ENCODE data around the gene NOS1AP. TPM values are rescaled to one million over a fixed set of nuclear protein-coding genes. Genes with fewer than 3 reads are reported as not detected.
A peak's percentile ranks its signal among the peaks of the same experiment; 100 is the strongest.

Gene NOS1AP
- total and polyA plus RNA-seq, 9 of the 15 experiments (the other 6 are each of a cell fraction or from before 2014, with no cell fraction given): 0.07 to 1.5 (median 0.22) TPM

DNA sequence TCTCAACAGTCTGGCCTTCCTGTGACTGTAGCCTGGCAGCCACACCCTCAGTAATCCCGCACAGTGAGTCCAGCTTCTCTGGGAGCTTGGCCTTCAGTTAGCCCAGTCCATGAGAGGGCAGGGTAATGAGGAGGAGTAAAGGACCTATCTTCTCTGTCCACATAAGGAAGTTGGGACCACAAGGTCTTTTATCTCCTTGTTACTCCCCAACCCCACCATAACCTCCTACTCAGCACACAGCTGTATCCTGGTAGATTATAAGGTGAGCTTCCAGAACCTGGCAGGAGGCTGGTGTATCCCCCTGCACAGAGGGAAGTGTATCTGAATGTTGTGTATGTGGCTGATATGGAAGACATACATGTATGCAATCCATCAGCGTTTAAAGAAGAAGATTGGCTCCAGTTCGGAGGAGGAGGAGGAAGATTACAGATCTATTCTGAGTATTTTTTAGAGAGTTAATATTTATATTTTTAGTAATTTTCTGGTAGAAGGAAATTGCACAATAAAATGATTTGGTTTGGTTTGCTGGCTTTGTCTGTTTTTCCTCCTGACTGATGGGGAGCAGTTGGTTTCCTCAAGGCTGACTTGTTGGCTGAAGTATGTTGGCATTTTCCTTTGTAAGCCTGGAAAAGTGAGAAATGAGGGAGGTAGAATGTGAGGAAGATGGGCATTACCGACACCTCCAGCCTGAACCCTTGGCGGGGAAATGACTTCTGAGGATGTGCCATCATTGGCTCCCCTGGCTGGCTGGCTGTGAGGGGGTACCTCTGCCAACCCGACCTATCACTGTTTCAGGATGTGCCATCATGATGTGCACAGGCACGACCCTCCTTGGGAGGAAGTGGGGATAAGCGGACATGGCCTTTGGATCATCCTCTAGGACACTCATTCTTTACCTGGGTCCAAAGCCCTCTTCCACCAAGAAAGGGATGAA is 317.1 kb downstream of the NOS1AP start (continued):
- TF ChIP-seq HDAC6 (IDR thresholded peaks at IDR 0.05; ENCODE audit: low read depth, low read length): no peak
- TF ChIP-seq, protein P1, sequence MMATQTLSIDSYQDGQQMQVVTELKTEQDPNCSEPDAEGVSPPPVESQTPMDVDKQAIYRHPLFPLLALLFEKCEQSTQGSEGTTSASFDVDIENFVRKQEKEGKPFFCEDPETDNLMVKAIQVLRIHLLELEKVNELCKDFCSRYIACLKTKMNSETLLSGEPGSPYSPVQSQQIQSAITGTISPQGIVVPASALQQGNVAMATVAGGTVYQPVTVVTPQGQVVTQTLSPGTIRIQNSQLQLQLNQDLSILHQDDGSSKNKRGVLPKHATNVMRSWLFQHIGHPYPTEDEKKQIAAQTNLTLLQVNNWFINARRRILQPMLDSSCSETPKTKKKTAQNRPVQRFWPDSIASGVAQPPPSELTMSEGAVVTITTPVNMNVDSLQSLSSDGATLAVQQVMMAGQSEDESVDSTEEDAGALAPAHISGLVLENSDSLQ (IDR thresholded peaks at IDR 0.05): peak; percentile 33
- no peak for TF ChIP-seq COPS2 (conservative IDR thresholded peaks at IDR 0.05)
- no peak for TF ChIP-seq SIN3B (IDR thresholded peaks at IDR 0.05; ENCODE audit: low read depth)
- TF ChIP-seq MGA (IDR thresholded peaks at IDR 0.05): no peak
- no peak for TF ChIP-seq ZNF12 (CRISPR knock-in tag; IDR thresholded peaks at IDR 0.05)
- TF ChIP-seq MTA1 (IDR thresholded peaks at IDR 0.05; ENCODE audit: borderline replicate concordance): peak; percentile 61; the same call in 1 of the 2 replicates
- no peak for TF ChIP-seq ILK (tag; IDR thresholded peaks at IDR 0.05; ENCODE audit: borderline replicate concordance, low read depth)
- TF ChIP-seq SETDB1 (IDR thresholded peaks at IDR 0.05; ENCODE audit: low read length): no peak
- no peak for TF ChIP-seq ZNF184 (CRISPR knock-in tag; IDR thresholded peaks at IDR 0.05)
- TF ChIP-seq, protein P2, sequence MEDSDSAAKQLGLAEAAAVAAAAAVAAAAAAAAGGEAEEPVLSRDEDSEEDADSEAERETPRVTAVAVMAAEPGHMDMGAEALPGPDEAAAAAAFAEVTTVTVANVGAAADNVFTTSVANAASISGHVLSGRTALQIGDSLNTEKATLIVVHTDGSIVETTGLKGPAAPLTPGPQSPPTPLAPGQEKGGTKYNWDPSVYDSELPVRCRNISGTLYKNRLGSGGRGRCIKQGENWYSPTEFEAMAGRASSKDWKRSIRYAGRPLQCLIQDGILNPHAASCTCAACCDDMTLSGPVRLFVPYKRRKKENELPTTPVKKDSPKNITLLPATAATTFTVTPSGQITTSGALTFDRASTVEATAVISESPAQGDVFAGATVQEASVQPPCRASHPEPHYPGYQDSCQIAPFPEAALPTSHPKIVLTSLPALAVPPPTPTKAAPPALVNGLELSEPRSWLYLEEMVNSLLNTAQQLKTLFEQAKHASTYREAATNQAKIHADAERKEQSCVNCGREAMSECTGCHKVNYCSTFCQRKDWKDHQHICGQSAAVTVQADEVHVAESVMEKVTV (CRISPR knock-in tag; IDR thresholded peaks at IDR 0.05): no peak
- no peak for TF ChIP-seq MCM7 (IDR thresholded peaks at IDR 0.05)
- no peak for TF ChIP-seq ZNF408 (CRISPR knock-in tag; IDR thresholded peaks at IDR 0.05; ENCODE audit: low read depth)
